ENCODE data around the gene GSTCD. TPM values are rescaled to one million over a fixed set of nuclear protein-coding genes. Genes with fewer than 3 reads are reported as not detected.

GSTCD gene
- total RNA-seq, 1 experiment from 2014 or later: 27.2 TPM

Other genes with a start within 250 kb of the GSTCD start
- 46.9 and 47.1 TPM in 2 replicates for gene PPA2, start 234.7 kb upstream of the GSTCD start, total RNA-seq (2014; rRNA removed; shearing (Covaris generic))
- gene ARHGEF38, start 156.2 kb upstream of the GSTCD start, total RNA-seq (2014; rRNA removed; shearing (Covaris generic)): not detected in 2 replicates
- 20.9 and 27.0 TPM in 2 replicates for gene INTS12, start 95 bp upstream of the GSTCD start, total RNA-seq (2014; rRNA removed; shearing (Covaris generic))
- 64.4 and 71.8 TPM in 2 replicates for gene NPNT, start 186.7 kb downstream of the GSTCD start, total RNA-seq (2014; rRNA removed; shearing (Covaris generic))